Tibial artery (tissue), 4 donors: Measurements from ENCODE around the gene COL24A1.

Experiments
- DNase-seq, 2 donors: peaks; one replicate each; pipeline ENCODE4 v3.0.0-alpha.2; 2019
- H3K27ac ChIP-seq, 2 donors: fragments of 200-600 bp; sonication (generic) in 1 of 2; 1 replicate in 1 of 2; 2 replicates in 1 of 2; pipeline ENCODE4 v1.5.1; 2018 to 2019; ENCODE audit warnings: mild to moderate bottlenecking in 1 of 2
- H3K27me3 ChIP-seq, 2 donors: fragments of 200-600 bp; sonication (generic) in 1 of 2; one replicate each; pipeline versions ENCODE4 v1.5.1 to v1.6.0; 2016 to 2019
- H3K36me3 ChIP-seq, 3 donors: fragments of 200-600 bp; sonication (generic) in 2 of 3; one replicate each; pipeline ENCODE4 v1.5.1; 2016 to 2019; ENCODE audit warnings: mild to moderate bottlenecking in 2 of 3
- H3K4me1 ChIP-seq, 4 donors: fragments of 200-600 bp; sonication (generic) in 2 of 4; 1 replicate in 3 of 4; 2 replicates in 1 of 4; pipeline ENCODE4 v1.5.1; 2016 to 2019
- H3K4me3 ChIP-seq, 2 donors: fragments of 200-600 bp; sonication (generic) in 1 of 2; 1 replicate in 1 of 2; 2 replicates in 1 of 2; pipeline ENCODE4 v1.5.1; 2018 to 2019; ENCODE audit warnings: mild to moderate bottlenecking in 2 of 2
- H3K9me3 ChIP-seq, 3 donors: fragments of 200-600 bp; sonication (generic) in 1 of 3; one replicate each; pipeline ENCODE4 v1.5.1; 2016 to 2019
- CTCF ChIP-seq, 2 experiments: fragments of 200-600 bp in 1 of 2; fragments of 450-650 bp in 1 of 2; IDR thresholded peaks; one replicate each; pipeline ENCODE4 v1.5.1; 2017 to 2019; ENCODE audit warnings: antibody characterized with exemption in 2 of 2, mild to moderate bottlenecking in 1 of 2, moderate library complexity in 1 of 2
- intact Hi-C: fragments of 100-400 bp; cut with DNase I; formaldehyde crosslinking; loops from one replicate; pipeline ENCODE4 v1.15.0; 2023; ENCODE audit warnings: low total_unique reads

The COL24A1 gene

GRCh38 chr1:86190873-86191272, 34.3 kb upstream of the COL24A1 start:
- no peaks in the 10 kb centered on the region for H3K27me3 ChIP-seq

GRCh38 chr1:86184426-86184825, 27.9 kb upstream of the COL24A1 start:
- no peaks in the 10 kb centered on the region for H3K4me1 ChIP-seq
- H3K36me3 ChIP-seq, result no peaks in the 10 kb centered on the region
- no peaks in the 10 kb centered on the region for H3K9me3 ChIP-seq
- intact Hi-C loops, result no loop called here
- no peak for DNase-seq
- no peak for TF ChIP-seq CTCF (IDR thresholded peaks at IDR 0.05)
- no peaks in the 10 kb centered on the region for H3K27me3 ChIP-seq
- H3K27ac ChIP-seq, result no peak overlapping the region
- H3K4me3 ChIP-seq, result no peak overlapping the region

More at GRCh38 chr1:86190873-86191272, 34.3 kb upstream of the COL24A1 start:
- DNase-seq, result no peak
- Histone ChIP-seq H3K4me1 (no peaks in the 10 kb centered on the region), H3K27ac (no peak overlapping the region), H3K4me3 (no peak overlapping the region), H3K36me3 (no peaks in the 10 kb centered on the region), H3K9me3 (no peaks in the 10 kb centered on the region)
- no peak for TF ChIP-seq CTCF (IDR thresholded peaks at IDR 0.05)
- intact Hi-C loops, result no loop called here

GRCh38 chr1:86183810-86184209, 27.2 kb upstream of the COL24A1 start:
- intact Hi-C loops, result no loop called here
- no peaks in the 10 kb centered on the region for H3K27me3 ChIP-seq
- no peak overlapping the region for H3K27ac ChIP-seq
- no peak for DNase-seq
- no peak overlapping the region for H3K4me3 ChIP-seq
- TF ChIP-seq CTCF (IDR thresholded peaks at IDR 0.05), result no peak
- no peaks in the 10 kb centered on the region for H3K9me3 ChIP-seq
- no peaks in the 10 kb centered on the region for H3K4me1 ChIP-seq
- H3K36me3 ChIP-seq, result no peaks in the 10 kb centered on the region

- no peak for TF ChIP-seq CTCF (IDR thresholded peaks at IDR 0.05)
- H3K36me3 ChIP-seq, result no peaks in the 10 kb centered on the region
Observed at GRCh38 chr1:86176226-86176625, 19.7 kb upstream of the COL24A1 start.

GRCh38 chr1:86175756-86176155, 19.2 kb upstream of the COL24A1 start:
- Histone ChIP-seq H3K36me3 (no peaks in the 10 kb centered on the region), H3K27me3 (no peaks in the 10 kb centered on the region), H3K4me3 (no peak overlapping the region), H3K9me3 (no peaks in the 10 kb centered on the region), H3K4me1 (no peaks in the 10 kb centered on the region), H3K27ac (no peak overlapping the region)
- no peak for DNase-seq
- TF ChIP-seq CTCF (IDR thresholded peaks at IDR 0.05), result no peak
- intact Hi-C loops, result no loop called here

More at GRCh38 chr1:86176226-86176625, 19.7 kb upstream of the COL24A1 start:
- H3K27me3 ChIP-seq, result no peaks in the 10 kb centered on the region
- intact Hi-C loops, result no loop called here
- H3K27ac ChIP-seq, result no peak overlapping the region
- DNase-seq, result no peak
- no peaks in the 10 kb centered on the region for H3K4me1 ChIP-seq
- H3K4me3 ChIP-seq, result no peak overlapping the region
- H3K9me3 ChIP-seq, result no peaks in the 10 kb centered on the region

GRCh38 chr1:86169625-86170024, 13.1 kb upstream of the COL24A1 start:
- Histone ChIP-seq H3K4me3 (no peak overlapping the region), H3K27ac (no peak overlapping the region), H3K27me3 (no peaks in the 10 kb centered on the region), H3K9me3 (peaks cover 0 to 7% (median 0%) of the 10 kb centered on the region in 3 donors), H3K4me1 (no peaks in the 10 kb centered on the region), H3K36me3 (no peaks in the 10 kb centered on the region)
- no peak for DNase-seq
- intact Hi-C loops, result no loop called here
- no peak for TF ChIP-seq CTCF (IDR thresholded peaks at IDR 0.05)
